ENCODE results near the gene RNF19B. TPM values are rescaled to one million over a fixed set of nuclear protein-coding genes. Genes with fewer than 3 reads are reported as not detected.

RNF19B gene
- total and polyA plus RNA-seq, 10 of the 15 experiments (the other 5 are each of a cell fraction or from before 2014, with no cell fraction given), result 2.8 to 32.6 (median 16.6) TPM

- BruUV-seq (replicated peaks), result no TSS peak
- Histone ChIP-seq H4K20me1 (ENCODE audit: control insufficient read depth, insufficient read depth) (no peaks in the 10 kb centered on the region), H3K9me3 (replicated peaks; ENCODE audit: control insufficient read depth, insufficient read depth, low read length) (no peaks in the 10 kb centered on the region), H3K27me3 (replicated peaks in 1 of 2; ENCODE audit: control insufficient read depth in 2 of 2, insufficient read depth in 2 of 2, low read length in 1 of 2) (no peaks in the 10 kb centered on the region), H2AFZ (ENCODE audit: control insufficient read depth, low read depth, low read length) (no peak overlapping the region), H3K79me2 (ENCODE audit: control insufficient read depth, insufficient read depth, low read length) (no peaks in the 10 kb centered on the region), H3K4me2 (ENCODE audit: control insufficient read depth, insufficient read depth) (no peak overlapping the region), H3K36me3 (ENCODE audit: control insufficient read depth in 2 of 2, insufficient read depth in 2 of 2, low read length in 1 of 2) (peaks cover 5 to 7% of the 10 kb centered on the region in 2 experiments; a peak in 3 of 4 replicates), H3K4me3 (no peak overlapping the region), H3K27ac (ENCODE audit: control insufficient read depth, insufficient read depth) (no peak overlapping the region), H3K9ac (ENCODE audit: control insufficient read depth, insufficient read depth, low read length) (no peak overlapping the region), H3K4me1 (ENCODE audit: control insufficient read depth, insufficient read depth, low read length) (no peaks in the 10 kb centered on the region)
- ChIA-PET SMC1A (ENCODE audit: uncharacterized antibody, unreplicated experiment) (interaction anchor here (0.7 to 8.4 kb wide), 14 partner anchors 14 to 361 kb away, joined by 3 to 110 read pairs (median 10); no protein-coding TSS in a partner anchor), RAD21 (ENCODE audit: unreplicated experiment) (interaction anchor here (0.9 to 5.4 kb wide), 8 partner anchors 10 to 158 kb away, joined by 3 to 67 read pairs (median 14); no protein-coding TSS in a partner anchor), POLR2A (interaction anchor here (1.0 to 1.9 kb wide), 2 partner anchors 30 to 124 kb away, joined by 3 to 5 read pairs; partner anchors contain the start of gene RNF19B), CTCF (interaction anchor here (0.7 to 8.1 kb wide), 22 partner anchors 8 to 428 kb away, joined by 3 to 183 read pairs (median 6); partner anchors contain the start of gene AZIN2)
- TF ChIP-seq CUX1 (IDR thresholded peaks at IDR 0.05; ENCODE audit: insufficient replicate concordance, low read depth, low read length), result no peak
- no peak for TF ChIP-seq YBX1 (IDR thresholded peaks at IDR 0.05)
- no peak for TF ChIP-seq CHD2 (IDR thresholded peaks at IDR 0.05; ENCODE audit: borderline replicate concordance, low read depth, low read length)
- no peak for ATAC-seq
- FAIRE-seq, result no peak
- 90% methylated on average over 10 of the region's 10 CpGs for WGBS (ENCODE audit: insufficient coverage, insufficient replicate concordance, low lambda C conversion rate, missing lambda C conversion rate)
- intact Hi-C loops (cut with micrococcal nuclease; ENCODE audit: unreplicated experiment) (no loop called here), in situ Hi-C loops (cut with MboI) (loop anchor here (5.0 to 25.0 kb wide), 3 partner anchors 73 to 678 kb away; no protein-coding TSS in a partner anchor)
- DNase-seq (ENCODE audit: low read depth, low spot score), result no peak
Measured at GRCh38 chr1:32934535-32934934, 30.1 kb downstream of the RNF19B start.
